Spleen (tissue), 11 donors: ENCODE results near the gene ENTR1. TPM values are rescaled to one million over a fixed set of nuclear protein-coding genes. Genes with fewer than 3 reads are reported as not detected.

Source experiments
- DNase-seq: peaks from one replicate; pipeline ENCODE4 v3.0.0-alpha.2; 2020
- H3K27ac ChIP-seq, 8 donors: fragments of 200-600 bp; sonication (generic) in 7 of 8; 1 replicate in 4 of 8; 2 replicates in 4 of 8; pipeline versions ENCODE4 v1.5.0 to v1.8.0; 2016 to 2021; ENCODE audit warnings: inconsistent platforms in 4 of 8, mild to moderate bottlenecking in 4 of 8, moderate library complexity in 1 of 8
- H3K27me3 ChIP-seq, 7 donors: fragments of 200-600 bp; sonication (generic) in 6 of 7; replicated peaks in 1 of 7; 1 replicate in 4 of 7; 2 replicates in 3 of 7; pipeline versions ENCODE4 v1.5.0 to v1.8.0; 2016 to 2021; ENCODE audit warnings: inconsistent platforms in 3 of 7, mild to moderate bottlenecking in 1 of 7
- H3K36me3 ChIP-seq, 6 donors: fragments of 200-600 bp; sonication (generic) in 5 of 6; 1 replicate in 4 of 6; 2 replicates in 2 of 6; pipeline versions ENCODE4 v1.5.0 to v1.8.0; 2016 to 2021; ENCODE audit warnings: inconsistent platforms in 2 of 6
- H3K4me1 ChIP-seq, 6 donors: fragments of 200-600 bp; sonication (generic) in 5 of 6; 1 replicate in 3 of 6; 2 replicates in 3 of 6; pipeline versions ENCODE4 v1.5.0 to v1.8.0; 2016 to 2021; ENCODE audit warnings: inconsistent platforms in 3 of 6
- H3K4me3 ChIP-seq, 8 donors: fragments of 200-600 bp; sonication (generic) in 7 of 8; 1 replicate in 4 of 8; 2 replicates in 4 of 8; pipeline versions ENCODE4 v1.5.0 to v1.8.0; 2016 to 2021; ENCODE audit warnings: inconsistent platforms in 4 of 8, mild to moderate bottlenecking in 4 of 8, moderate library complexity in 2 of 8
- H3K9me3 ChIP-seq, 8 donors: fragments of 200-600 bp; sonication (generic) in 7 of 8; 1 replicate in 4 of 8; 2 replicates in 4 of 8; pipeline versions ENCODE4 v1.5.0 to v1.8.0; 2016 to 2021; ENCODE audit warnings: inconsistent platforms in 4 of 8
- POLR2A ChIP-seq, 3 donors: fragments of 450-650 bp; IDR thresholded peaks; one replicate each; pipeline ENCODE4 v1.5.1; 2017; ENCODE audit warnings: antibody characterized with exemption in 3 of 3, mild to moderate bottlenecking in 1 of 3
- POLR2AphosphoS5 ChIP-seq, 3 donors: sonication (generic); formaldehyde crosslinking; IDR thresholded peaks; one replicate each; pipeline ENCODE4 v1.5.1; 2017; ENCODE audit warnings: antibody characterized with exemption in 3 of 3
- WGBS, 5 donors: extraction: QIAGEN DNeasy Blood & Tissue Kit in 3 of 5; methylation state at CpG; one replicate each; pipeline versions ENCODE4 v1.1.5 to v1.1.7; 2013 to 2018; 5-methylcytosine and 5-hydroxymethylcytosine counted together
- intact Hi-C: fragments of 100-400 bp; cut with DNase I; formaldehyde crosslinking; loops from one replicate; pipeline ENCODE4 v1.15.0; 2023; ENCODE audit warnings: low total_unique reads
- polyA plus RNA-seq, 3 donors: library from polyadenylated mRNA; stranded (reverse); fragments of 200-250 nt; gene quantifications; one replicate each; pipeline ENCODE4 v1.2.1, GENCODE V29; 2013
- total RNA-seq, 7 donors: library from RNA; depleted of rRNA in 3 of 7; stranded (reverse); fragments of >200 nt in 3 of 7; fragmentation: NEBNext Ultra II Directional in 4 of 7; extraction: Animal tissue kit (Norgen Biotek cat#: 25700) in 4 of 7; gene quantifications; one replicate each; pipeline versions ENCODE4 v1.1.0 to v1.2.1, GENCODE V29; 2016 to 2021
- TF ChIP-seq, protein P1 (sequence below), 11 experiments: fragments of 200-600 bp in 7 of 11; fragments of 450-650 bp in 4 of 11; sonication (generic) in 4 of 11; IDR thresholded peaks in 8 of 11; conservative IDR thresholded peaks in 3 of 11; 1 replicate in 7 of 11; 2 replicates in 4 of 11; pipeline versions ENCODE4 v1.4.0 to v1.8.0; 2016 to 2021; ENCODE audit warnings: antibody characterized with exemption in 11 of 11, inconsistent platforms in 4 of 11, mild to moderate bottlenecking in 1 of 11
- donor health status: healthy with polysubstance abuse.
- donor health status: DM: no; HTN: no; CAD: no; lungs with moderate emphysema.
- donor health status: DM: no; HTN: no; CAD: no.
- donor health status: Bipolar disorder and iron deficiency.
- donor health status: healthy.
- donor health status: DM: no; HTN: no; CAD: no.
- donor health status: DM: yes; HTN: yes; CAD: no.

The ENTR1 gene
- total and polyA plus RNA-seq, 10 donors, result 38.5 to 78.5 (median 61.0) TPM

DNA sequence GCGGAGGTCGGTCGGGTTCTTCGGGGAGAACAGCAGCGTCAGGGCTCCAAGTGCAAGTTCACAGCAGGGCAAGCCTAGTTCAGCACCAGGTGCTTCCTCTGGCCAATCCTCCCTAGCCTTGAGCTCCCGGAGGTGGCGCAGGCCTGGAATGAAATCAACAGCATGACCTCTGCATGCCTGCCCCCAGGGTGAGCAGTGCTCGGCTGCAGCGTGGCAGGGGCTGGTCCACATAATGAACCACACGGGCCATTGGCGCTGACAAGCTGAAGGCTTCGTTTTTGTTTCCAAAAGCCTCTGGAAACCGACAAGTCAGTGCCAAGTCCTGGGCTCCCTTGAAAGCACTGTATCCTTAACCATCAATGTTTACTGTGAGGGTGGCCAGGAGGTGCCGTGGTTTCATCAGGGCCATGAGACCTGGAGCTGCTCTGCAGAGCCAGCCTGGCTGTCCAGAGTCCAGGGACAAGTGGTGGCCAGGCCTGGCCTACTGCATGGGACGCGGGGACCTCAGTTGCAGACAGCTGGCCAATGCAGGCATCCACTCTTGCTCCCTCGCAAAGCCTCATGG, 31.3 kb upstream of the ENTR1 start:
- peaks cover 24 to 56% (median 51%) of the 10 kb centered on the region in 6 donors for H3K4me1 ChIP-seq
- peak; percentile 83 for DNase-seq
- H3K27me3 ChIP-seq, result peaks cover 0 to 7% (median 0%) of the 10 kb centered on the region in 7 donors
- WGBS, 5 donors, result 64 to 89% (median 83%) methylated on average over 13 to 17 of the region's 17 CpGs
- intact Hi-C loops, result no loop called here
- TF ChIP-seq, protein P1, sequence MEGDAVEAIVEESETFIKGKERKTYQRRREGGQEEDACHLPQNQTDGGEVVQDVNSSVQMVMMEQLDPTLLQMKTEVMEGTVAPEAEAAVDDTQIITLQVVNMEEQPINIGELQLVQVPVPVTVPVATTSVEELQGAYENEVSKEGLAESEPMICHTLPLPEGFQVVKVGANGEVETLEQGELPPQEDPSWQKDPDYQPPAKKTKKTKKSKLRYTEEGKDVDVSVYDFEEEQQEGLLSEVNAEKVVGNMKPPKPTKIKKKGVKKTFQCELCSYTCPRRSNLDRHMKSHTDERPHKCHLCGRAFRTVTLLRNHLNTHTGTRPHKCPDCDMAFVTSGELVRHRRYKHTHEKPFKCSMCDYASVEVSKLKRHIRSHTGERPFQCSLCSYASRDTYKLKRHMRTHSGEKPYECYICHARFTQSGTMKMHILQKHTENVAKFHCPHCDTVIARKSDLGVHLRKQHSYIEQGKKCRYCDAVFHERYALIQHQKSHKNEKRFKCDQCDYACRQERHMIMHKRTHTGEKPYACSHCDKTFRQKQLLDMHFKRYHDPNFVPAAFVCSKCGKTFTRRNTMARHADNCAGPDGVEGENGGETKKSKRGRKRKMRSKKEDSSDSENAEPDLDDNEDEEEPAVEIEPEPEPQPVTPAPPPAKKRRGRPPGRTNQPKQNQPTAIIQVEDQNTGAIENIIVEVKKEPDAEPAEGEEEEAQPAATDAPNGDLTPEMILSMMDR (IDR thresholded peaks at IDR 0.05 in 8 of 11, conservative IDR thresholded peaks at IDR 0.05 in 3 of 11), result no peak
- peak; percentile 81 to 85 (median 83) for TF ChIP-seq POLR2AphosphoS5 (IDR thresholded peaks at IDR 0.05)
- no peak for TF ChIP-seq POLR2A (IDR thresholded peaks at IDR 0.05)
- peaks cover 7 to 64% (median 62%) of the 10 kb centered on the region in 6 donors for H3K36me3 ChIP-seq
- H3K4me3 ChIP-seq, result no peak overlapping the region
- H3K27ac ChIP-seq, result peak overlapping the region in 5 of 8 donors; percentile 53 to 89 (median 87)
- H3K9me3 ChIP-seq, result no peaks in the 10 kb centered on the region

DNA sequence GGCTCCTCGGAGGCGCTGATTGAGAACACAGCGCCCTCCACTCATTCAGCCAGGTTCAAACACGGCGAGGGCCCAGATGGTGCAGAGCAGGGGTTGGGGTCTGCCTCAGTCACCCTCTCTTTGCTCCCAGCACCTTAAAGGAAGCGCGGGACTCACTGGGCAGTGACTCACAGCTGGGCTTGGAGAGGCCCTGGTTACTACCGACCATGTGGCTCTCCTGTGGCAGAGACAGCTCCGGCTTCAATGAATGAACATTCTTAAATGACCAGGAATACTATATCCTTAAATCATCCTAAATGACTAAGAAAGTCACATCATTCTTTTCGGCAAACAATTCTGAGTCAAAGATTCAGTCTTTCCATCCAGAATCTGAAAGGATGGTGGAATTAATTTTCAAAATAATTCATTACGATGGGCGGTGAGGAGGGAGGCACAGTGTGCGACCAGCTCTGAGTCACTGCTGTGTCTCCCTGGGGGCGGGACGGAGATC, 30.8 kb upstream of the ENTR1 start:
- no peak for TF ChIP-seq POLR2A (IDR thresholded peaks at IDR 0.05)
- TF ChIP-seq, protein P1 (IDR thresholded peaks at IDR 0.05 in 8 of 11, conservative IDR thresholded peaks at IDR 0.05 in 3 of 11), result no peak
- no peak for TF ChIP-seq POLR2AphosphoS5 (IDR thresholded peaks at IDR 0.05)
- Histone ChIP-seq H3K27ac (peak overlapping the region in 6 of 8 donors; percentile 23 to 89 (median 86)), H3K27me3 (peaks cover 0 to 7% (median 0%) of the 10 kb centered on the region in 7 donors), H3K4me1 (peaks cover 24 to 61% (median 56%) of the 10 kb centered on the region in 6 donors), H3K9me3 (no peaks in the 10 kb centered on the region), H3K4me3 (no peak overlapping the region), H3K36me3 (peaks cover 4 to 64% (median 59%) of the 10 kb centered on the region in 6 donors)
- 80 to 92% (median 88%) methylated on average over 15 of the region's 15 CpGs for WGBS, 5 donors
- intact Hi-C loops, result no loop called here
- DNase-seq, result no peak

DNA sequence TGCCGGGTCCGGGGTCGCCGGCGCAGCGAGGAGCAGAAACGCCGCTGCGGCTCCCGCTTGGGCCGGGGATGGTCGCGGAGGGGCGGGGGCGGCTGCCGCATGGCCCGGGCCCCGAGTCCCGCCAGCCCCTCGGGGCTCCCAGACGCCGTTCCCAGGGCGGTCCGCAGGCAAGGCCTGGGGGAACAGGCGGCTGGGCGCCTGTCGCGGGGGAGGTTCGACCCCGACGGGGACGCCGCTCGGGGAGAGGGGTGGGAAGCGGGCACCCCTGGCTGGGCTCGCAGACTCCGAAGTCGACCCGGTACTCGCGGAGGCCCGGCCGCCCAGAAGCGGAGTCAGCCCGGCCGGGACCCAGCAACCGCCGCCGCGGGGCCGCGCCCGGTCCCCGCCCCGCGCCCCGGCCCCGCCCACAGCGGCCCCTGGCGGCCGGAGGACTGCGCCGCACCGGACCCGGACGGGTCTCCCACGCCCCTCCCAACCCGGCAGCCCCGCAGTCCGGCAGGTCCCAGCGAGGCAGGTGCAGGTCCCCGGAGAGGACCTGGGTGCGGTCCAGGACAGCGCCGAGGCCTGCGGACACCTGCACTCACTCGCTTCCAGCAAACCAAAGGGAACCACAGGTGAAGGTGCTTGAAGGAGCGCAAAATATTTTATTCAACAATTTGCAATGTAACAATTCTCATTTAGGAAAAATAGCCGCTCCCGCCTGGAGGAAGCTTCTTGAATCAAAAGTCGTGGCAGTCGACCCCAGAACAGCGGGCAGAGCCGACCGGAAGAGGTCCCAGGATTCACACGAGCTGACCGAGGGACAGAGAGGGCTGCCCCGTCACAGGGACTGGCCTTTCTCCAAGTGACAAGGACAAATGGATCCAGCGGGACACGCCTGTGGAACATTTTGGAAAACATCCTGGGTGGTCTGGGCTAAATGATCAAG, 29.3 kb upstream of the ENTR1 start, which contains the start of gene INPP5E:
TSS of gene INPP5E (minus strand) at position 365 of the 928 bp plus-strand sequence. CDS start 426 bp downstream, outside the sequence.
- peaks cover 24 to 76% (median 61%) of the 10 kb centered on the region in 6 donors for H3K4me1 ChIP-seq
- 8 to 66% (median 12%) methylated on average over 12 to 90 of the region's 90 CpGs for WGBS, 5 donors
- peaks cover 0 to 7% (median 0%) of the 10 kb centered on the region in 7 donors for H3K27me3 ChIP-seq
- intact Hi-C loops, result no loop called here
- no peaks in the 10 kb centered on the region for H3K9me3 ChIP-seq
- peak; percentile 95 for DNase-seq
- peak within 1 kb of the TSS; percentile 66 to 99 (median 97) for H3K4me3 ChIP-seq
- TF ChIP-seq POLR2A (IDR thresholded peaks at IDR 0.05), result no peak
- TF ChIP-seq POLR2AphosphoS5 (IDR thresholded peaks at IDR 0.05), result peak; percentile 30 to 71 (median 53)
- TF ChIP-seq, protein P1 (IDR thresholded peaks at IDR 0.05 in 8 of 11, conservative IDR thresholded peaks at IDR 0.05 in 3 of 11), result peak; percentile 31 to 94 (median 74)
- H3K27ac ChIP-seq, result peak within 1 kb of the TSS; percentile 46 to 89 (median 86)
- peaks cover 4 to 64% (median 47%) of the 10 kb centered on the region in 6 donors for H3K36me3 ChIP-seq
